ENCODE data around the gene EXOC7.

The EXOC7 gene

DNA sequence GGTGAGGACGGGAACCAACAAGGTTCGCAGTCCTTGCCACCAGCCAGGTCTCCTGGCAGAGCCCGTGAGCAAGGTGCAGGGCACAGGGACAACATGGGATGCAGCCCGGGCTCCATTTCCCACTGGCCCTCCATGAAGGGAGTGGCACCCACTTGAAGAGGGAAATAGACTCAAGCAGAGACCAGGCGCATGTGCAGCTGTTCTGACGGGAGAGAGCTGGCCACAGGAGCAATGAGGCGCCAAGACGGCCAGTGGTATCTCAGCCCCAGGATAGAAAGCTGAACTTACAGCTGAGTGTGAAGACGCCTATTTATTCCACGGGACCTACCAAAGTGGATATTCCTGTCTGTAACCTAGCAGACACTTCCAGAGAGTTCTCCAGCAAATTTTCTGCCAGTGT is 45.6 kb upstream of the EXOC7 start:
- no peak overlapping the region for H3K4me3 ChIP-seq (ENCODE audit: low read depth, low read length)
- no peaks in the 10 kb centered on the region for H3K27me3 ChIP-seq (ENCODE audit: insufficient read depth, low read depth, severe bottlenecking)
- no peak overlapping the region for H3K27ac ChIP-seq
- H3K9me3 ChIP-seq (ENCODE audit: severe bottlenecking) = no peaks in the 10 kb centered on the region
- no peak for DNase-seq
- no peak for TF ChIP-seq CTCF (IDR thresholded peaks at IDR 0.05; ENCODE audit: low read depth, low read length)
- H3K36me3 ChIP-seq = peaks cover 19% of the 10 kb centered on the region

GRCh38 chr17:76148015-76148326 is 44.4 kb upstream of the EXOC7 start:
- Histone ChIP-seq H3K36me3 (peaks cover 19% of the 10 kb centered on the region), H3K9me3 (ENCODE audit: severe bottlenecking) (no peaks in the 10 kb centered on the region), H3K27me3 (ENCODE audit: insufficient read depth, low read depth, severe bottlenecking) (no peaks in the 10 kb centered on the region)

GRCh38 chr17:76147211-76148014 is 43.8 kb upstream of the EXOC7 start:
- no peak overlapping the region for H3K27ac ChIP-seq
- H3K27me3 ChIP-seq (ENCODE audit: insufficient read depth, low read depth, severe bottlenecking) = no peaks in the 10 kb centered on the region
- peaks cover 14% of the 10 kb centered on the region for H3K36me3 ChIP-seq
- H3K4me3 ChIP-seq (ENCODE audit: low read depth, low read length) = no peak overlapping the region
- no peaks in the 10 kb centered on the region for H3K9me3 ChIP-seq (ENCODE audit: severe bottlenecking)
- no peak for DNase-seq
- TF ChIP-seq CTCF (IDR thresholded peaks at IDR 0.05; ENCODE audit: low read depth, low read length) = peak; percentile 36

More at GRCh38 chr17:76148015-76148326, 44.4 kb upstream of the EXOC7 start:
- no peak overlapping the region for H3K4me3 ChIP-seq (ENCODE audit: low read depth, low read length)
- no peak for DNase-seq
- TF ChIP-seq CTCF (IDR thresholded peaks at IDR 0.05; ENCODE audit: low read depth, low read length) = no peak
- H3K27ac ChIP-seq = no peak overlapping the region

DNA sequence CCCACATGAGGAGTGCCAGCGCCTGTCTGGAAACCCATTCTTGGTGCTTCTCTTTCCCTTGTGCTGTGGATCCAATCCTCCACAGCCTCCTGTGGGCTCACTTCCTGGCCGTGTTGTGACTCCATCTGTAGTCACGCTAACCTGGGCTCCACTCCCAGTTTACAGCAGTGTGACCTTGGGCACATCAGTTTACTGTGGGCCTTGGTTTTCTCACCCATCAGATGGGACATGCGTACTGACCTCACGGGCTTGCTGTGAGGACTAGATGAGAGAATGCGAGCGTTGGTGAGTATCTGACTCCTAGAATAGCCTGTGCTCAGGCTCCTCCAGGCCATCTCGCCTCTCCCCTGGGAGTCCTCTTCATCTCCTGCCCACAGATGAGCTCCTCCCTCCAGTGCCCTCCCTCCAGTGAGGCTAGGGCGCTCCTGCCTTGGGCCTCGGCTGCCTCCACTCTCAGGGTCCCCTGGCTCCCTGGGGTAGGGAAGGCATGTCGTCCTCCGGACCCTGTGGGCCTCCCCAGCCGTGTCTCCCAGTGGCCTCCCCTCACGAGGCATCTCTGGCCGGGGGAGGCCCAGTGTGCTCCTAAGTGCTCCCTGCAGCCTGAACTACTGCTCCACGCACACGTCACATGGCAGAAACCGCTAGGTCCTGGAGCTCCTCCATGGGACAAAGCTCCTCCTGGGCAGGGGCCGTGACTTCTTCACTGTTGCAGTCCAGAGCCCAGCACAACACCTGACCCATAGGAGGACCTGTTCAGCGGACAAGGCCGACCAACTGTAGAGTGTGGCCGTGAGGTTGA is 42.7 kb upstream of the EXOC7 start:
- H3K27me3 ChIP-seq (ENCODE audit: insufficient read depth, low read depth, severe bottlenecking) = no peaks in the 10 kb centered on the region
- DNase-seq = no peak
- H3K9me3 ChIP-seq (ENCODE audit: severe bottlenecking) = no peaks in the 10 kb centered on the region
- TF ChIP-seq CTCF (IDR thresholded peaks at IDR 0.05; ENCODE audit: low read depth, low read length) = no peak
- no peak overlapping the region for H3K27ac ChIP-seq
- peaks cover 4% of the 10 kb centered on the region; the same call in 1 of the 2 replicates for H3K36me3 ChIP-seq
- H3K4me3 ChIP-seq (ENCODE audit: low read depth, low read length) = no peak overlapping the region

- Histone ChIP-seq H3K4me3 (ENCODE audit: low read depth, low read length) (no peak overlapping the region), H3K9me3 (ENCODE audit: severe bottlenecking) (no peaks in the 10 kb centered on the region), H3K27me3 (ENCODE audit: insufficient read depth, low read depth, severe bottlenecking) (no peaks in the 10 kb centered on the region), H3K27ac (no peak overlapping the region), H3K36me3 (no peaks in the 10 kb centered on the region)
- TF ChIP-seq CTCF (IDR thresholded peaks at IDR 0.05; ENCODE audit: low read depth, low read length) = no peak
- DNase-seq = no peak
Observed at GRCh38 chr17:76145231-76146052, 41.9 kb upstream of the EXOC7 start.
